HG03460 (cell line): ENCODE measurements around the gene PHYHIPL.

Experiments
- ATAC-seq: cut with Tn5 transposase; IDR thresholded peaks from one replicate; pipeline ENCODE4 v1.9.1; 2021; ENCODE audit not compliant: unreplicated experiment

The PHYHIPL gene

DNA sequence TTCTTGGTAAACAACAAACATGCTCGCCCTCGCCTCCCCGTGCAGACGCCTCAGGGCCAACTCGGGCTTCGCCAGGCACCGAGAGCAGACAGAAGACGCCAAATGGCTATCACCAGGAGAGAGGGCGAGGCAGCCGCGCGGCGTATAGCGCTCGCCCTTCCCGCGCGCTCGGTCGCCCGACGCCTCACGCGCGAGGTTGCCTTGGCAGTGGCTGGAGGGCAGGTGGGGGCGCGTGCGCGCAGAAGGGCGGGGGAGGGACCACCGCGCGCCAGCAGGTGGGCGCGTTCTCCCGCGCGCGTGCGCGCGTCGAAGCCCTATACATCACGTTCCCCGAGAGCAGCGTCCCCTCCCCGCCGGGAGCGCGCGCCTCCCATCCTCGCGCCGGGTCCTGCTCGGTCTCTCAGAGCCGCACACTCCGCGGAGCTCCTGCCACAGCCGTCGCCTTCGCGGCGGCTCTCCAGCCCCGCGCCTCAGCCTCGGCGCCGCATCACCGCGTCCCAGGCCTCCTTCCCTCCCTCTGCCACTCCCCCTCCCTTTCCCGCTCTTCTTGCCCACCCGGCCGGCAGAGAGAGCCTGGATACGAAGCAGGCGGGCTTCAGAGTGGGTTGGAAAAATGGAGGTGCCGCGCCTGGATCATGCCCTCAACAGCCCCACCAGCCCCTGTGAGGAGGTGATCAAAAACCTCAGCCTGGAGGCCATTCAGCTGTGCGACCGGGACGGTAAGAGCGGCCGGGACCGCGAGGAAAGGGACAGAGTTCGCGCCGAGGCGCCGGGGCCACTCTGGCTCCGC, at the start of gene PHYHIPL:
PHYHIPL (plus strand) TSS at position 403 of the 790 bp plus-strand sequence; CDS start at position 614, 211 bp downstream.
- no peak for ATAC-seq

DNA sequence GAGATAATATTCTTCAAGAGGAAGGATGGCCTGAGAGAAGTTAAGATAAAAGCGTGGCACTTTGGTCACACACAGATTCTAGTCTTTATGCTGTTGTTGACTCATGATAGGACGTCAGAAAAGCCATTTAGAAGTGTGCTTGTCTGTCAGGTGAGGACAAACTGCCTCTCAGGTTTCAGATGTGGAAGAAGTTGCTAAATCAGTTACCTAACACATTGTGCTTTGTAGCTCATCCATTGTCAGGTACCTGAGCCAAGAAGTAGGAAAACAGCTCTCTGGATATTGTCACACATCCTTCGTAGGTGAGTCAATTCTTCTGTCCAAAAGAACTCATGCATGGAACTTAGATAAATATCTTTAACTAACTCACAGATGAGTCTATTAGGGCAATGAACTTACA, 49.5 kb upstream of the PHYHIPL start:
- no peak for ATAC-seq

DNA sequence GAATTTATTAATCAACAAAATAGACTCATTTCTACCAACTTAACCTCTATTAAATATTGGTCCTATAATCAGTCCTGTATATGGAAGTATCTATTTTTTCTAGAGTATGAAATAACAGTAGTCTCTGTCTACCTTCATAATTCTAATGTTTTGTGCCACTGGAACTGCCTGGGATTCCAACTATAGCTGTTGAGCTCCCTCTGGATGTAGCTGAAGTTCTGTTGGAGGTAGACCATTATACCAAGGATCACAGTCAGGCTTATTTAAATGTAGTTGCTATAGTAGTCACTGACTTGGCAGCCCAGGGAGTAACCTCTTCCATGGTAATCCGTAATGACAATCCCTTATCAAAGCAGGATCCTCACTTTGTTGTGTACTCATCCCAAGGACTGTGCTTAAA, 48.5 kb upstream of the PHYHIPL start:
- no peak for ATAC-seq

DNA sequence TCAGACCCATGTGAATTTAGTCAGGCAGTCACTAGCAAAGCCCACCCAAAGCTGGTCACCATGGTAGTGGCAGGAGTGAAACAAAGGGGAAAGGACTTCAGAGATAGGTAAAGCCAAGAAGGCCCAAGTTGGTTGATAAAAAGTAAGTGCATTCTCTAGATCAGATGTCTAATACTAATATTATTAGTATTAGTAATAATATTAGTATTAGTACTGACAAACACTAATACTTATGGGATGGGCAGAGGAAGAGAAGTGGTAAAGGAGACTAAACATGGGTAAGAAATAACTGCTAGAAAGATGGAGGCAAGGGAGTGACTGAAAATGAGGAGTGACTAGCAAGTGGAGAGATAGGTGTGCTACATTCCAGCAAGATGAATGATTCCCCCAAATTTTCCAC, 46.6 kb upstream of the PHYHIPL start:
- ATAC-seq = no peak

DNA sequence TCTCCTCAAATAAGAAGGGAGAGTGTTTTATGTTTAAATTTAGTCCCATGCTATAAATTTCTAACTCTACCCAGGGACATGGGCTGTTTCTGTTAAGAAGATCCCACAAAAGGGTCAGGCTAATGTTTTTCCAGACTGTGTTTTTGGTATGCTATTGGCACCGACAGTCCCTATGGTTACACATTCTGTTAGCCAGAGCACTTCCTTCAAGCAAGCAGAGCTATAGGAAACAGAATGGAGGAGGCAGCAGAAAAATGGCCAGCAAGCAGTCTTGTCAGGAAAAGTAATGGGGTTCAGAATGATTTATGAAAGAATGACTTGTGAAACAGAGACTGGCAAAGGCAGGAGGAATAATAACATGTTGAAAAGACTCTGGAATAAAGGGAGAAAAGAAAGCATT, 44.8 kb upstream of the PHYHIPL start:
- ATAC-seq = no peak

DNA sequence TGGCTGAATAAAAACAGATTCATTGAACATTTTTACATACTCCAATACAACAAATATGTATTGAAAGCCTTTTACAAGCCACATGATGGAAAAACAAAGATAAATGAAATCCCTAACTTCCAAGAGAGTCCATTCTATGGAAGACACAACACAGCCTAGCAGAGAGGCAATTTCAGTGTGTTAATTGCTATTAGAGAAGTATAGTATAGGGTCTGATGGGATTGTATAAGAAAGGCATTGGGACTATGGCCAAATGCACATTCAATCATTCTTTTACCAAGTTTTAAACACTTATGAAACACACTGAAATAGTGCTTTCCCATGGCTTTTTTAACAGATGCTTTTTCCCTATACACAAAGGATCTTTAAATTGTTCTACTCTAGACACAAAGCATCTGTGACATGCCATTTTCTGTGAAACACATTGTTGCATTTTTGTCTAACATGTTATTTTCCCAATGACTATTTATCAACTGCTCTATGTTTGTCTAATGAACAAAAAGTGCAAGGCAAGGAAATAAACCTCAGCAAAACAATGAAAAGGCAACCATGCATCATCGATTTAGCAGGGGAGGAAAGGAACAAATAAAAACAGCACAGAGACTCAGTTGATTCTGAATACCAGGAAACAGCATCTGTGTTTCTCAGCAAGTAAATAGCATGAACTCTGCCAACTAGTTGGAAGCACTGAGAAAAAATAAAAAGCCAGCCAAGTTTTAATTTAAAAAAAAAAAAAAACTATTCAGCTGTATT, 42.4 kb upstream of the PHYHIPL start:
- ATAC-seq = no peak

DNA sequence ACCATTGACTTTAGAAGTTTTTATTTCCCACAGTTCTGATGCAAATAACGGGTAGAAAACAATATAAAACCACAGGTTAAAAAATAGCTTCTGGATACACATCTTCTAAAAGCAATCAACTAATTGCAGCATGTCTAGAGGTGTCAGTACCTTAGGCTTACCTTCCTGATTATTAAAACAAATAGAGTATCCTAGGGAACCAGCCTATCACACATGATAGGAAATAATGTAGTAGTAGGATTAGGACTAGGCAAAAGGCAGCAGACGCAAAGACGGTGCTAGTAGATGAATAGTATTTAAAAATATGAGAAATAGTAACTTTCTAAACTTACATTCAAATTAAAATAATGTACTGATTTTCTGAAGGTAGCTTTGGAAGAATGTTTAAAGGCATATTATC, 41.7 kb upstream of the PHYHIPL start:
- no peak for ATAC-seq

DNA sequence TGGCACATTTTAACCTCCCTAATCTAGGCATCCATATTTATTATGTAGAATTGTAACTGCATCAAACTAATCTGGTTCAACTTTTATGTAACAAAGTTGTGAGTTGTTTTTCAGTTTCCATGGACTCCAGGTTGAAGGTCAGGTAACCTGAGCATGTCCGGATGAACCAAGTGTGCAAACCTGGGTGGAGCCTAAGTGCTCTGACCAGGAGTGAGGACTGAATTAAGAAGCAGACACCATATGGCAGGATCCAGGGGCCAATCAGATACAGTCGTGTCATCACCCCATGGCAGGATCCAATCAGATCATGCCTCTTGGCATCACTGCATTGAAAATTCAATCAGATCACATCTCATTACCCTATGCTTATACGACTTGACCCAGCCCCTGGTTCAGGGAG, 41.2 kb upstream of the PHYHIPL start:
- ATAC-seq = no peak

DNA sequence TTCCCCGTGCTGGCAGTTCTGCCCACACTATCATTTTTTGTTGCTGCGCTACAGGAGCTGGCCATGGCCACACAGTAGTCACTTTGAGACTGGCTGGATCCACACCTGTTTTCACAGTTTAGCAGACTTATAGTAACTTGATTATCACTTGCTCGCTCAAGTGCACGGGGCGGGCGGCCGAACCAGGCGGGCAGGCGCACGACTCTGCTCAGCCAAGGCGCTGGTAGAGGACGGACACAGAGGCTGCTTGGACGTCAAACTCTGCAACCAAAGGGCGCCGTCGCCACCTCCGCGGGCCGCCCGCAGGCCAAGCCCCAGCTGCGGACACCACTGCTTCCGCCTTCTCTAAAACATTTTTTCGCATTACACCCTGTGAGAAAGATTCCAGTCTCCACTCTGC, 38.4 kb upstream of the PHYHIPL start:
- ATAC-seq = no peak

DNA sequence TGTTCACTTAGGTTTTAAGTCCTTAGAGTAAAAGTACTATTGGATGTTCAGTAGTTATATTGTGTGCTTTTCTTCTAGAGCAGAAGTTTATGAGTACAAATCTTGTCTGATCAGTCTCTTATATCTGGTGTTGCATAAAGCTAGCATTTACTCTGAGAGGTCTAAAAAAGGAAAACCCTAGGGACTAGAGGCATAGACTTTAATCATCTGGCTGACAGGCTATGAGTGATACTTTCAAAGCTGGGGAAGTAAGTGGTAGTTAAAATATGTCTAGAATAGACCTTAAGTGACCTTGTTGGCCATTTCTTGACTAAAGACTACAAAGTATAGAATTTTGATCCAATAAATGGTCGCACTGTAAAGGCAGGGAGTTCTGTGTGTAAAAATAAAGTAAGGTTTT, 32.9 kb upstream of the PHYHIPL start:
- no peak for ATAC-seq

DNA sequence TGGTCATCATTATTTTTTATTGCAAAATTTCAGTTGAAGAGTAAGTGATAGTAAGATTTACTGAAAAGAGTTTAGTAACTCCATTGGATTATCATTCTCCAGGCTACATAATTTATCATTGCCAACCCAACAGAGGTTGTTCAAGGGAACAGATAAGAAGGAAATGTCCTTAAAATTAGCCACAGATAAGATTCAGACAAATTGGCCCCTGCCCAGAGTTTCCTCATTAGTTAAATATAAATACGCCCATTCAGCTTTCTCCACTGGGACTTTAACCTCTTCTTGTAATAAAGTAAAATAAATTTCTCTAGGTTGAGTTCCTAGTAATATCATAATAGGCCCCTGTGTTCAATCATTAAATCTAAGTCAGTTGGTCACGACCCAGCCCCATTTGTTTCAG, 27.7 kb upstream of the PHYHIPL start:
- no peak for ATAC-seq

DNA sequence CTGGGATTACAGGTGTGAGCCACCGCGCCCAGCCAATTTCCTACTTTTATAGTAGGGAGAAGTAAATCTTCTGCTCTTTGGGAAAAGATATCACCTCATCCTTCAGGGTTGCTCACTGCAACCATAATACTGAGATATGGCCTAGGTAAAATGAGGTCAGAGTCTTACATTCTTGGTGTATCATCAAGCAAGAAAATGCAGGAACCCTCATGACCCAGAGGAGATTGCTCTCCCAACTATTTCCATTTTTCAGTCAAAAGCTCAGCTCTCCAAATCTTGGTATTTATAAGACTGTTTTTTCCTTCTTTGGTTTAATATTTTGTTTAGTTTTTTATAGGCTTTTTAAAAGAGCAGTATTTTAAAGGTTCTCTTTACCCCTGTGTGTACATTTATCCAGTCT, 20.9 kb upstream of the PHYHIPL start:
- ATAC-seq = no peak

DNA sequence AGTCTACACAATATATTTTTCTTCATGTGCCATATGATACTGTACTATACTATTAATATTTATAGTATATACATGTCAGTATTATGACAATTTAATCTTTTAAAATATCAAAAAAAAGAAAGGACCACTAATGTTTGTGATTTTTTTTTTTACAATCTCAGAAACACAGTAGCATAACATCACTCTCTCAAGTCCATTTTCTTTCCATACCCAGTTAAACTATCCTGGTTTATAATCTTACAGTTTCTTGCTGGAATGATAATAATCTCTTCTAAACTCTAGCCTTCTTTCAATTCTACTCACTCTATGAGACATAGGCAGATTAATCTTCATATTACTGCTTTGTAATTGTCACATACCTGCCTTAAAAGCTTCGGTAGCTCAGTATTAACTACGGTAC, 8.9 kb upstream of the PHYHIPL start:
- no peak for ATAC-seq

DNA sequence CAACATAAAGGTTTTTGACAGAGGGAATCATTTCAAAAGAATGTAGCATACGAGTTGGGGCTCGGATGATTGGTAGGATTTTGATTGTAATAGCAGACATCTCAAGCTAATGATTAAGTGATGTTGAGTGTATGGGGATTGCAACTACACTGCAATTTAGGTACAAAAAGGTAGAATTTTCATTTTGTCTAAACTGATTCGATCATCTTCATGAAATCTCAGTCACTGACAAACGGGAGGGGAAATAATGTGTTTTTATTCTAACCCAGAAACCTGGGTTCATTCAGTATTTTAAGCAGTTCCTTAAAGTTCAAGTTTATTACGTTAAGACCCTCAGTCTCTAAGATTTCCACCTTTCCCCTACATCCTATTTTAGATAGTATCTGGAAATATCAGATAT, 3.9 kb upstream of the PHYHIPL start:
- ATAC-seq = no peak

DNA sequence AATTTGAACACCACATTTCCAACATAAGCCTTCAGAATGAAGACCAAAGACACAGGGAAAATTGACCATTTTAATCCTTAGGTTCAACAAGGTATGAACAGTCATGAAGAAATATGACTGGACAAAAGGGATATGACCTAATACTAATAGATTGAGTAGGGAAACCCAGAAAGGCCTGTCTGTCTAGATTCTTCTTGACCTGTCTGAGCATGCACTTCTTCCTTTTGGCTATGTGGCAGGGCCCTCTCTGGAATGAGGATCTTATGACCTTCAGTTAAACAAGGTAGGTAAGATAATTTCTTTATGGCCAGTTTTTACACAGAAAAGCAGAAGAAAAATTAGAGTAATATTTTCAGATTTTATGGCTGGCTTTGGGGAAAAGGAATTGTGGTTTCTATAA, 3.0 kb upstream of the PHYHIPL start:
- no peak for ATAC-seq

DNA sequence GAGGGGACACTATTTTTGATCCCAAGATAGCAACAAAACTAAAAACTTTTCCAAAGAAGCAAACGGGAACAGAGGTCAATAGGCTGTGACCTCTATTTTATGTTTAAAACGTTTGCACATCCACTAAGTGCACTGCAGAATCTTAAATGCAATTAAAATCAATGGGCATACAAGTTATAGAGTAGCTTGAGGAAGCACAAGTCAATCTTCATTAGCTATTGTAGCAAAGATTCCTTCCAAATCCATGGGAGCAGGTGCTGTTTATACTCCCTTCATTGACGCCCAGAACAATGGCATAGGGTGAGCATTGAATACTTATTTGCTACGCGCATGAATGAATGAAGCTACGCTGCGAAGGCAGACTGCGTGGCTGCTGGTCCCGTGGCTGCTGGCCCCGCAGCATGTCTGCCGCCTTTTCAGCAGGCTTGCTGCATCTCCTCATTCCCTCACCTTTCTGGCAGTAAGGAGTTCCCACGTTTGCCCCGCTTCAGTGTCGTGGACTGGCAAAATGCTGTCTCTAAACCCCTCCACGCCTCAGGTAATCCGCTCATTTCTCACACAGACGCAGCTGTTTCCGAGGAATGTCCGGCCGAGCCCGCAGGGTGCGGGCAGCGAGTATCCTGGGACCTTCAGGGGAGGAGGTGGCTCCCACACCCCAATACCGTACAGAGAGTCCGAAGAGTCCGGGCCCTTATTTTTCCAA, 754 bp upstream of the PHYHIPL start:
- ATAC-seq = no peak

DNA sequence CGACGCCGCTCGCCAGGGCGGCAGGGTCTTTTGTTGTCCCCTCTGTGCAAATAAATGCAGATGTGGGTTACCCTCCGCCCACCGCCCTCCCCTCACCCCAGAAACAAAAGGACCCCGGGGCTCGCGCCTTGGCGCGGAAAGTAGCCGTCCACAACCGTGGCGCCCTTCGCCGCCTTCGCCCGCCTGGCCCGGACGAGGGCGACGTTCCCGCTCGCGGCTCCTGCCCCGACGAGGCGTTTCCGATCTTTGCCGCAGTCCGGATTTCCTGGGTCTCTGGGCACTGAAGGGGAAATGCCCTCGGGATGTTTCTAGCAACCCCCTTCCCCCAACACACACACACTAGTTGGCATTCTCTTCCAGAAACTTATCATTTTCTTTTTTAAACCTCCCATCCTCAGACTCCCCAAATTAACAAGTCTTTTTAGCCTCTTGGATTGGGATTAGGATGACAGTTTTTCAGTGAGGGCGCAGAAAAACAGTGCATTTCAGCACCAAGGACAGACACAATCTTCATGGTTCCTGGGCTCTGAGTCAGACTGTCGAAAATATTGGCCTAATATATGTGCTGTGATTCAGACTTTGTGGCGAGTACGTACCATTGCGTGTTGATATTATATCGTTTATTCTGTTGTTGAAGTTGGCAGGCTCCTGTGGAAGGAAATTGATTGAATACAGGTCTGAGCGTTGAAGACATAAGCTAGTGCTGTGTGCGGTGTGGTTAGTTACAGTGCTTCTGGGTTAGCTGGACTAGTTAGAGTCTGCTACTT, 771 bp downstream of the PHYHIPL start:
- ATAC-seq = no peak

DNA sequence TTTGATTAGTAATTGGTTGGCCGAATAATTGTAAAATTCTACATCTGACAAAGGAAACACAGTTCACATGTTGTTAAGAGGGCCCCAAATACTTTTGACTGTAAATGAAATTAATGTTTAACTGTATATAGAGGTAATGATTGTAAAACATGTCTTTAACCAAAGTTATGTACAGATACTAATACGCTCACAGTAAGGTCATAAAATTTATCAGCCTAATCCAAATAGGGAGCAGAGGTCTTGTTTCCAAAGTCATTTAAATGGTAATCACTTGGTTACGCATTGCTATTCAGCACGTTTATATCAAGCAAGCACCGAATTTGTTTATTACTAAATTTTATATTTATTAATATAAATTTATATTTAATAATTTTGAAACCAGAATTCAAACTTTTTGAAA, 1.4 kb downstream of the PHYHIPL start:
- no peak for ATAC-seq

DNA sequence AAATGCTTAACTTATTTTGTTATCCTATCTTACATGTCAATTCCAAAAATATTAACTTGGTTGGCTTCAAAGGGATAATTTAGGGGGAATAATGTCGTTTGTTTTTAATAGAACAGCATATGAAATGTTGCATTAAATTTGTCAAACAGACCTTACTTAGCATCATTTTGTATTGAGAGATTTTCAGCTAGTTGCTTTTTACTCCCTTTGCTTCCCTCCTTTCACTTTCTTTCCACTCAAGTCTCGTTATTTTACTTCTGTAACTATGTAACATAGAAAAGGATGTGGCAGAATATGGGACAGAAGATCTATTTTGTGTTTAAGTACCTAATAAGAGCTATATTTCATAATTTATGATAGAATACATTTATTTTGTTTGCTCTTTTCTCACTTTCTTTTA, 2.6 kb downstream of the PHYHIPL start:
- no peak for ATAC-seq

DNA sequence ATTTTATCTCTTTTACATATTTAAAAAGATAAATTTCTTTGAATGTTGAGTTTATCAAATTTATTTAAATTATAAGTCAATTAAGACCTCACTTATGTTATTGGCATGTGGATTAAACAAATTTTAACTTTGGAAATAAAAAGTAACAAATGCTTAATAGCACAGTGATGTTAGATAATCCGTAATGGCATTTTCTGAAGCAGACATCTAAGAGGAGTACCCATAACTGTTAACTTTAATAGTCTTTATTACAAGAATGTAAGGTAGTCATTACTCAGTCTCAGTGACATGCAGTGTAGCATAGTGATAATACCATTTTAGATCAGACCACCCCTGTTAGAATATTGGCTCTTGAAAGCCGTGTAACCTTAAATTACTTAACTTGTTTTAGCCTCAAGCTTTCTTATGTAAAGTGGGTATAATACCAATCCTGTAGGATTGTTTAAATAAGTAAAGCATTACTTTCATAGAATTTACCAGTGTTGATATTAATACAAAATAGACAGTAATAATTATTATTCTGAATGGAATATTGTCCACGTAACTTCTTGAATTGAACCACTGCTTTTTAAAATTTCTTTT, 4.3 kb downstream of the PHYHIPL start:
- ATAC-seq = no peak

DNA sequence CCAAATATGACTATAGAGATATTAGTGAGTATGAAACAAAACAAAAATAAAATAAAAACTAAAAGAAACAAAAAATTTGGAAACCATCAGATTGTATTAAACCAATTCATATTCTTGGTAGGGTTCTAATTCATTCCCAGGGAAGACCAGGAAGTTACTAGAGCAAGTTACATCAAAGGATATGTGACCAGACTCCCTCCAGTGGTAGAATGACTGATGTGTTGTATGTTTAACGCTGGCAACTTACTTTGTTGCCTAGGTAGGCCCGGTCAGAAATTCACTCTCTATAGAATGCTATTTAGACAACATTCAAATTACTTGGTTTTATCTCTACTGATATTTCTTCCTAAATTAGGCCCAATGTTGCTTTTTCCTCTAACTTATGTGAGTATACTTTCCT, 5.2 kb downstream of the PHYHIPL start:
- no peak for ATAC-seq
